SJCRH30 (cell line): ENCODE data around the gene SRGAP2C. TPM values are rescaled to one million over a fixed set of nuclear protein-coding genes. Genes with fewer than 3 reads are reported as not detected.
"Not testable (repeated sequence)": the region's sequence is repeated elsewhere in the genome, so short reads cannot be mapped to it uniquely, and the experiment has no call there.

Source experiments
- DNase-seq, 2 experiments: peaks; one replicate each; pipeline ENCODE4 v3.0.0-alpha.2; 2015 to 2020
- H3K27ac ChIP-seq: fragments of 250-450 bp; sonication (Bioruptor Pico); 2 replicates; pipeline ENCODE4 v1.5.1; 2020; ENCODE audit warnings: mild to moderate bottlenecking, moderate library complexity
- H3K27me3 ChIP-seq: fragments of 250-450 bp; sonication (Bioruptor Pico); 2 replicates; pipeline ENCODE4 v1.5.1; 2020; ENCODE audit warnings: mild to moderate bottlenecking, moderate library complexity
- H3K36me3 ChIP-seq: fragments of 250-450 bp; sonication (Bioruptor Pico); 2 replicates; pipeline ENCODE4 v1.5.1; 2020; ENCODE audit warnings: mild to moderate bottlenecking, moderate library complexity
- H3K4me1 ChIP-seq: fragments of 250-450 bp; sonication (Bioruptor Pico); 2 replicates; pipeline ENCODE4 v1.5.1; 2020; ENCODE audit warnings: mild to moderate bottlenecking, moderate library complexity
- H3K4me3 ChIP-seq: fragments of 250-450 bp; sonication (Bioruptor Pico); 2 replicates; pipeline ENCODE4 v1.5.1; 2020; ENCODE audit warnings: mild to moderate bottlenecking, moderate library complexity
- H3K9me3 ChIP-seq: fragments of 250-450 bp; sonication (Bioruptor Pico); replicated peaks from 2 replicates; pipeline ENCODE4 v1.5.1; 2020; ENCODE audit warnings: mild to moderate bottlenecking, moderate library complexity
- total RNA-seq: library from RNA; depleted of rRNA; stranded (reverse); fragments of >200 nt; shearing (Covaris generic); gene quantifications from 2 replicates; pipeline ENCODE4 v1.2.3, GENCODE V29; 2014

SRGAP2C gene
- total RNA-seq, 1 experiment from 2014 or later = 21.6 TPM

DNA sequence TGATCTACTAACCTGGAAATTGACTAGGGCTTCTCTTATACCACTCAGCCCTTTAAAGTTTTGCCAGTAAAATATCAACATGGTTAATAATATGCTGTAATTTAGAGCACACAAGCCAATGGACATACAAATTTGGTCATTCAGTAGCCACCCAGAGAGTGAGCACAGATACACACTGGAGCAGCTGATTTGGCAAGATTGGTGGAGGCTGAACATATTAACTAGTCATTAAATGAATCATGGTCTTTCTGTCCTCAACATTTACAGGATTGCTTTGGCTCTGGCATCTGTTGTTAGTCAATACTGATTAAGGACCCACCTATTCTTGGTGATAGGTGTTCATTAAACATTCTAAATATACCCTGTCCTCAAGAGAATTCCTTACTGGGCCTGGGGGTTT lies 130.7 kb downstream of the SRGAP2C start:
- not testable (repeated sequence) for H3K36me3 ChIP-seq, H3K9me3 ChIP-seq, H3K27ac ChIP-seq, H3K27me3 ChIP-seq, H3K4me3 ChIP-seq, DNase-seq, H3K4me1 ChIP-seq

DNA sequence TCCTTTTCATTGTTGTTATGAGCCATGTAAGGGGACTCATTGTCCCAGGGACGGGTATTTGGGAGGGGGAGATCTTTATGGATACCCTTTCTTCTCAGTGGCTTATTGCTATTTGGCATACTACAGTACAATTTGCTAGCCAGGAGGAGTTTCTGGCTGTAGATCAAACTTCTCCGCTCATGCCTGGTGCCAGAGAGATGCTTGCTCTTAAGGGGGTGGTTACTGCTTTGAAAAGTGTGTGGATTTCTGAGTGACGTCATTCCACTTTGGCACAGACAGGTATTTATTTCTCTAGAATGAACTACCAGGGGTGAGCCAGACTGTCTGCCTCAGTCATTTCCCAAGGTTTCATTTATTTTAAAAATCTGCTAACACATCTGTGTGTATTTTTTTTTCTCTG lies 131.3 kb downstream of the SRGAP2C start:
- H3K27me3 ChIP-seq, H3K9me3 ChIP-seq, DNase-seq, H3K36me3 ChIP-seq, H3K4me3 ChIP-seq, H3K4me1 ChIP-seq, H3K27ac ChIP-seq: not testable (repeated sequence)

DNA sequence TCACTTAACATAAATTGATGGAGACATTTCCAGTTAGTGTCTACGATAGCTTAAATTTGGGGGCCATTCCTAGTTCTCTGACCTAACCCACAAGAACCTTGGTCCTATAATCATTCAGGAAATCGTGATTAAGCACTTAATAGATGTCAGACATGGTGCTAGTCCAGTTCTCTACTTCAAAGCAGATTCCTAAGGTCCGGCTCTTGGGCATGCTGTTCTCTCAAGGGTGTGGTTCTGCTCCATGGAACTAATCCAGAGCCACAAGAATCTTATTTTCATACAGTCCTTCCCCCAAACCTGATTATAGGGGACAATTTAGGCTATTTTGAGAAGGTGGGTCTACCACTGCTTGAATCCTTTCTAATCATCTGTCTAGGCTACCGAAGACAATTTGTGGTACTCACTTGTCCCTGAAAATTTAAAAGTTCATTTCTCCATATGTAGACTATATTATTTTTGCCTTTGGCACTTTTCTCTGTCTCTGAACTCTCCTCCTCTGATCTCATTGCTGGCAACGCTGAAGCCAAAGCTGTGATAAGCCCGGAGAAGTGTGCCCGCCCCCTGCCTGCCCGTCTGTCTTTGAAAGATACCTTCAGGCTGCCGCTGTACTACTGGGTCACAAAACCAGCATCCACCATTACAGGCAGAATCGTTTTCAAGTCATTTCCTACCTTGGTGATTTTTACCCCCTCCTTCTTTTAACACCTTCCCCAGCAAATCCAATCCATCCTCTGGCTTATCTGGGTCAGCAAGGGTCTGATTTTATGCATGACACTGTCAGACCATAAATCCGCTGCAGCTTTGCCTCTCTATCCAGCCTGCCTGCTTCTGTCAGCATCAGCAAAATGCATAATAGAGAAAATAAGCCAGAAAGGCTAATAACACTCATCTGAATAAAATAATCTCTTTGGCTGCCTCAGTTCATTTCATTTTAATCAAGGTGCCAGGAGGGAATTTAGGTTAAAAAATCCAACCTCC lies 133.0 kb downstream of the SRGAP2C start:
- H3K36me3 ChIP-seq, H3K27me3 ChIP-seq, H3K27ac ChIP-seq, H3K4me1 ChIP-seq, H3K9me3 ChIP-seq, H3K4me3 ChIP-seq, DNase-seq: not testable (repeated sequence)

DNA sequence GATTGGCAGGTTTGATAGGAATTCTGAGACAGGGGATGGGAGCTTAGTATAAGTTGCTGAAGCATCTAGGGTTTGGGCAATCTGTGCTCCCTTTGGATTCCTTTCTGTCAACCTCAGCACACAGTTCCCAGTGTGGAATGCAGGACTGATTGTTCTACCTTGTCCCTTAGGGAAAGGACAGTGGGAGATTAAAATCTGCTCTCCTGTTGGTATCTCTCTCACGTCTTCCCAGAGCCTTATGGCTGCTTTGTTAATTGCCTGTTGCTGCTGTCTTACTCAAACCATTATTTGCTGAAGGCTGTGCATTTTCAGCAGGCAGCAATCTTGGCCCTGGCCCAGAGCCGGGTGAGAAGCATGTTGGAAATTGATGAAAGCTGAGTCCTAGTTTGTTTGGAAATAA lies 133.9 kb downstream of the SRGAP2C start:
- not testable (repeated sequence) for H3K4me3 ChIP-seq, H3K36me3 ChIP-seq, H3K27ac ChIP-seq, H3K27me3 ChIP-seq, DNase-seq, H3K9me3 ChIP-seq, H3K4me1 ChIP-seq

DNA sequence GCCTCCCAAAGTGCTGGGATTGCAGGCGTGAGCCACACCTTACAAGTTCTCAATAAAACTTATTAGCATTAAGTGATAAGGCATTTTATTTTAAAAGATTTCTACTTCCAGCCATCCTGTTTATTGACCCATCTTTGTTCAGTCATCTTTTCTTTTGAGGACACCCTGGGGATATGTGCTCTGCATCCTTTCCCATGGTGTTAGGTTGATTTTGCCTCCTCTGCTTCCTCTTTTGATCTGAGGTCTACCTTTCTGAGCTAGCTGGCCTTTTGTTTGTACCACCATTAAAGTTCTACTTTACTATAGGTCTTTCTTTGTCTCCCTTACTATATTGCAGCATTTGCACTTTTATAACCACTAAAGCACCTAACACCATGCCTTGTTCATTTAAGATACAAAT lies 136.9 kb downstream of the SRGAP2C start:
- not testable (repeated sequence) for H3K27me3 ChIP-seq, H3K27ac ChIP-seq, H3K36me3 ChIP-seq, H3K9me3 ChIP-seq, H3K4me1 ChIP-seq, DNase-seq, H3K4me3 ChIP-seq

- not testable (repeated sequence) for H3K4me3 ChIP-seq, H3K9me3 ChIP-seq, H3K27me3 ChIP-seq, DNase-seq, H3K4me1 ChIP-seq, H3K36me3 ChIP-seq, H3K27ac ChIP-seq
These were observed 140.0 kb downstream of the SRGAP2C start for GRCh38 chr1:121324726-121325125.

DNA sequence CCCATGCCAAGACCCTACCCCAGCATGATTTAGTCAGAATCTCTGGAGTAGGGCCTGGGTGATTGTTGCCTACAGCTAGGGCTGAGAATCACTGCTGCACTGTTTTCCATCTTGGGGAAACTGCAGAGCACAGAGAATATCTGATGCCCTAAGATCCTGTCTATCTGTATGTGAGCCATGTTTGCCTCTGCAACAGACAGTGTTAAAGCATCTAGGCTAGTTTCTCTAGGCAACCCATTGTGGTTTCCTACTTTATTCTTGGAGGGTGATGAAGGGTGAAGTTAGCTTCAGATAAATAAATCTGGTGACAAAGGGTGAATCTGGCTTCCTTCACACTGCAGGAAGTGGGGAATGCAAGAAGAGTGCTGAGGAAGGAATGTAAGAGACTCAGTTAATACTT lies 147.4 kb downstream of the SRGAP2C start:
- not testable (repeated sequence) for H3K27me3 ChIP-seq, H3K36me3 ChIP-seq, H3K9me3 ChIP-seq, H3K4me3 ChIP-seq, H3K27ac ChIP-seq, DNase-seq, H3K4me1 ChIP-seq

DNA sequence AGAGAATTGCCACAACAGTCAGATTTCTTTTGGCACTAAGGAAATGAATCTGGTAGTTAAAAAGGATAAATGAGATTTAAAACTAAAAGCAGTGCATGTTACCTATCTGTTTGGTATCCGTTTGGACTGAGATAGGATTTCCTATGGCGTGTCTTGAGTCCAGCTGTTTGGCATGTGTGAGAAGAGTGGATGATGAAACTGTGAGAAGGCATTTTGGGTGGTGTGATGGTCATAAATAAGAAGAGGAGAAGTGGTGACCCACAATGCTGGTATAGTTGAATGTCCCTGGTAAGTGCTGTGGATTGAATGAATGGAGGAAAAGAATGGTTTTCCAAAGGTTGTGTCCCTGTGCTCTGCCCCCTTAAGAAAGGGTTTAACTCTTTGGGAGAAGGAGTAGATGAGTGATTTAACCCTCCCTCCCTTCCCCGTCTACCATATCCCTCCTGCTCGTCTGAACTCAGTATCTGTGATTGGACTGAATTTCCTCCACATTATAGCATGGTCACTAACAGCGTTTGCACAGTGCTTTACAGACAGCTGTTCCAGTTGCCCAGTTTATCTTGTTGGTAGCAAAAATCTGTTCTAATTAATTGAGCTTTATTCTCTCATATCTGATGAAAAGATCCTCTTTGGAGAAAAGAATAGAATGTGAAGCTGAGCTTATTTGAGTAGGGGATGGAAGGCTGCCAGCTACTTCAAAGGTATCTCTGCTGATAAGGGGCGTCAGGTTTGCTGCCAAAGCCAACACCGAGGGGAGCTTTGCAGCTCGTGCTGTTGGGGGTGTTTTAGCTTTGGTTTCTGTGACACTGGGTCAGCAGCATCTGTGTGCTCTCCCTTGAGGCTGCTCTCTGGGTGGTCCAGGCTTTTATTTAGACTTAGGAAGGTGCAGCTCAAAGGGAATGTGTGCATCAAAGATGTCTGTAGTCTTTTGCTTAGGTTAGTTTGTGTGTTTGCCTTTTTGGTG lies 148.1 kb downstream of the SRGAP2C start:
- H3K4me1 ChIP-seq, H3K9me3 ChIP-seq, H3K36me3 ChIP-seq, DNase-seq, H3K27ac ChIP-seq, H3K4me3 ChIP-seq, H3K27me3 ChIP-seq: not testable (repeated sequence)

- not testable (repeated sequence) for DNase-seq, H3K27ac ChIP-seq, H3K4me1 ChIP-seq, H3K4me3 ChIP-seq, H3K27me3 ChIP-seq, H3K9me3 ChIP-seq, H3K36me3 ChIP-seq
These were observed 153.2 kb downstream of the SRGAP2C start for GRCh38 chr1:121337958-121338357.

DNA sequence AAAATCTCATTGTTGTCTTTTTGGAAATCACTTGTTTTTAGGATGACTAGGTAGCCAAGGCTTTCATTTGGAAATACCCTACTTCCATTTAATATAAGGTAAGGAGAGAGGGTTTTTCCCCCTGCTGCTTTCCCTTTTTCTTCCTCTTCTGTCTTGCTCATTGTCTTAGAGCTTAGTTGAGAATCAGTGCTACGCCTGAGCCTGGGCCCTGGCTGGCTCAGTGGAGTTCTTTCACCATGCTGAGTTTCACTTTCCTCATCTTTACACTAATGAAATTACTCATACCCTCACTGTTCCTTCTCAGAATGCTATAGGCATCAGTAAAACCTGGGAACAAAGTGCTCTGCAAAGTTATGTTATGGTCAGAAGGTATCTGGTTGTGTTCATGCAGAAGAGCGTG lies 154.8 kb downstream of the SRGAP2C start:
- H3K9me3 ChIP-seq, H3K27ac ChIP-seq, H3K27me3 ChIP-seq, H3K4me1 ChIP-seq, DNase-seq, H3K36me3 ChIP-seq, H3K4me3 ChIP-seq: not testable (repeated sequence)

DNA sequence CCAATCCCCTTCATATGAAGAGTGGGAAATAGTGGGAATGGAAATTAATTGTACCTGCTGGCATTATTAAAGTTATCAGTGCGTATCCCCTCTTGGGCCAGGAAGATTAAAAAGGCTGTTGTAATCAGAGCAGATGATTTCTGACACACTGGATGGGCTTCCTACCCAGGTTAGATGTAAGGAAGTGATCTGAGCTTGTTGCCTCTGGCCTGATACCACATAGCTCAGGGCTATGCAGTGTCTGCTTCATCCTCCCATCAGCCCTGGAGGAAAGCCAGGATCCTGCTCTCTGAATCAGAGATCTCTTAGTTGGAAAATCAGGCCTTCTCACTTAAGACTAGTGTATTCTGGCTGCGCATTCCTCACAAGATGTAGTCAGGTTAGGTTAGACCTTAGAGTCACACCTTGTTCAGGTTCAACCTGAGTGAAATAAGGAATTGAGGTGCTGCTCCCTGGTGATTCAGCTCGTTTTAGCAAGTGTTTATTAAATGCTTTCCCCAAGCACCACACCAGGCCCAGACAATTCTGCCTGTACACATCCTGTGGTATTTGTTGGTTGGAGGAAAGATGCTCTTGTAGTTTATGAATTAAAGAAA lies 158.6 kb downstream of the SRGAP2C start:
- not testable (repeated sequence) for H3K4me1 ChIP-seq, H3K4me3 ChIP-seq, H3K27me3 ChIP-seq, H3K27ac ChIP-seq, H3K9me3 ChIP-seq, H3K36me3 ChIP-seq, DNase-seq

DNA sequence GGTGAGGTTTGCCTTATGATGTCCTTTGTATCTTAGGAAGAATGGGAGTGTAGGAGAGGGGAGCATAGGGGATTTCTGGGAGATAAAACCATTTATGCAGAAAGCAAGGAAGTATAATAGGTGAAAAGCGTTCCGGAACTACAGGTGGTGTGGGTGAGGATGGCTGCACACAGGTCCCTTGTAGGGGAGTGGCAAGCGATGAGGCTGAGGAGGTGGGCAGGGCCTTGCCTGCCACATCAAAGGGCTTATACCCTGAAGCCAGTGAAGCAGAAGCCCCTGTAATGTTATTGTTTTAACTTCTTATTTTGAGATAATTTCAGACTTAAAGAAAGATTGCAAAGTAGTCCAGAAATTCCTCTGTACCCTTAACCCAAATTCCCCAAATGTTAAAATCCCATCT lies 159.6 kb downstream of the SRGAP2C start:
- H3K4me3 ChIP-seq, H3K27ac ChIP-seq, H3K36me3 ChIP-seq, DNase-seq, H3K27me3 ChIP-seq, H3K4me1 ChIP-seq, H3K9me3 ChIP-seq: not testable (repeated sequence)

DNA sequence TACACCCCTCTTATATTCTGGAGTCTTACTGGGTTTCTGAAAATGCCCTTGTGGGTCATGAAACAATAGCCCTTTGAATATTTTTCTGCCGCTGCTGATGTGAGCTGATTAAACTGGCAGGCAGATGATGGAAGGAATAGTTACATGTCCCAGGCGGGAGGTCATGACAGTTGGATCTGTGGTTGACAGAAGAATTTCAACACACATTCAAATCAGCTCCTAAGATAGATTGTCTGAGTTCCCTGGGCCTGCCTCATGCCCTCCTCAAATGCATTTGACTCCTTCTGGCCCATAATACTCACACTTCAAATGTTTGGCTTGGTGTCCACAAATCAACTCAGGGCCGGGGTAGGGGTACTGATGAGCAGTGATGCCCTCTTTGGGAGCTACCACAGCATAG lies 161.9 kb downstream of the SRGAP2C start:
- not testable (repeated sequence) for H3K36me3 ChIP-seq, H3K9me3 ChIP-seq, H3K4me1 ChIP-seq, H3K27ac ChIP-seq, H3K4me3 ChIP-seq, DNase-seq, H3K27me3 ChIP-seq

DNA sequence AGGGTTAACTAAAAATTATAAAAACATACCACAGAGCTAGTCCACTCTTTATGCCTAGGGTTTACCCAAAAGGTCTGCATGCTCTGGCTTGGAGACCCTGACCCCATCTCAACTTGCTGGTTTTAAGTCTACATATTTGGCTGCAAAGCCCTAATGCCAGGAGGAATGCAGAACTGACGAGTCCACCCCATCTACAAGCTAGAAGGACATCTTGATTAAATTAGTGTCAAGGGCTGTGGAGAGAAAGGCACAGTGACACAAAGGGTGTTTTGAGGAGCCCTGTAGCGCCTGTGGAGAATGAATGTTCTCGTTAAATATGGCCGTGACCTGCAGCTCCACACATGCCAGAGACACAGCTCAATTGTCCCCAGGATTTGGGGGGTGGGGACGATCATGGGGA lies 162.7 kb downstream of the SRGAP2C start:
- H3K4me3 ChIP-seq, H3K36me3 ChIP-seq, DNase-seq, H3K27me3 ChIP-seq, H3K9me3 ChIP-seq, H3K27ac ChIP-seq, H3K4me1 ChIP-seq: not testable (repeated sequence)

- H3K27me3 ChIP-seq, H3K36me3 ChIP-seq, H3K27ac ChIP-seq, H3K4me1 ChIP-seq, H3K9me3 ChIP-seq, DNase-seq, H3K4me3 ChIP-seq: not testable (repeated sequence)
These were observed 163.3 kb downstream of the SRGAP2C start for GRCh38 chr1:121348115-121348514.
